ENCODE results near the gene DNAH8. TPM values are rescaled to one million over a fixed set of nuclear protein-coding genes. Genes with fewer than 3 reads are reported as not detected.

The DNAH8 gene
- total RNA-seq, 1 donor from 2014 or later = not detected

- DNase-seq (ENCODE audit: low read depth) (no peak), FAIRE-seq (no peak)
- H3K4me2 ChIP-seq (ENCODE audit: low read length) = no peak overlapping the region
- no peaks in the 10 kb centered on the region for H3K27me3 ChIP-seq (ENCODE audit: insufficient read depth, low read length)
- H3K36me3 Mint-ChIP-seq (ENCODE audit: low read depth, unreplicated experiment) = no peaks in the 10 kb centered on the region
- TF ChIP-seq, protein P1, sequence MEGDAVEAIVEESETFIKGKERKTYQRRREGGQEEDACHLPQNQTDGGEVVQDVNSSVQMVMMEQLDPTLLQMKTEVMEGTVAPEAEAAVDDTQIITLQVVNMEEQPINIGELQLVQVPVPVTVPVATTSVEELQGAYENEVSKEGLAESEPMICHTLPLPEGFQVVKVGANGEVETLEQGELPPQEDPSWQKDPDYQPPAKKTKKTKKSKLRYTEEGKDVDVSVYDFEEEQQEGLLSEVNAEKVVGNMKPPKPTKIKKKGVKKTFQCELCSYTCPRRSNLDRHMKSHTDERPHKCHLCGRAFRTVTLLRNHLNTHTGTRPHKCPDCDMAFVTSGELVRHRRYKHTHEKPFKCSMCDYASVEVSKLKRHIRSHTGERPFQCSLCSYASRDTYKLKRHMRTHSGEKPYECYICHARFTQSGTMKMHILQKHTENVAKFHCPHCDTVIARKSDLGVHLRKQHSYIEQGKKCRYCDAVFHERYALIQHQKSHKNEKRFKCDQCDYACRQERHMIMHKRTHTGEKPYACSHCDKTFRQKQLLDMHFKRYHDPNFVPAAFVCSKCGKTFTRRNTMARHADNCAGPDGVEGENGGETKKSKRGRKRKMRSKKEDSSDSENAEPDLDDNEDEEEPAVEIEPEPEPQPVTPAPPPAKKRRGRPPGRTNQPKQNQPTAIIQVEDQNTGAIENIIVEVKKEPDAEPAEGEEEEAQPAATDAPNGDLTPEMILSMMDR (IDR thresholded peaks at IDR 0.05; ENCODE audit: insufficient read depth, low read depth, low read length) = no peak
- TF ChIP-seq EZH2 (IDR thresholded peaks at IDR 0.05; ENCODE audit: insufficient read depth, low read length) = no peak
- H3K9me3 Mint-ChIP-seq (ENCODE audit: unreplicated experiment) = no peaks in the 10 kb centered on the region
- no peaks in the 10 kb centered on the region for H3K9me3 ChIP-seq (ENCODE audit: insufficient read depth, low read depth, low read length)
- no peak overlapping the region for H3K27ac ChIP-seq (ENCODE audit: low read depth, low read length)
- H3K4me1 Mint-ChIP-seq (ENCODE audit: low read depth, unreplicated experiment) = no peaks in the 10 kb centered on the region
- H2AFZ ChIP-seq (ENCODE audit: low read depth, low read length) = no peak overlapping the region
- H3K79me2 ChIP-seq (ENCODE audit: insufficient read depth, low read length) = no peaks in the 10 kb centered on the region
- H3K27ac Mint-ChIP-seq (ENCODE audit: unreplicated experiment) = no peak overlapping the region
- H3K36me3 ChIP-seq (ENCODE audit: insufficient read depth, low read length) = no peaks in the 10 kb centered on the region
- H3K27me3 Mint-ChIP-seq (ENCODE audit: low read depth, unreplicated experiment) = peaks cover 11% of the 10 kb centered on the region
- H4K20me1 ChIP-seq (ENCODE audit: insufficient read depth, low read length) = no peaks in the 10 kb centered on the region
- no peak overlapping the region for H3K4me3 ChIP-seq (ENCODE audit: insufficient read depth, low read depth, low read length)
- H3K4me1 ChIP-seq (ENCODE audit: insufficient read depth, low read length) = no peaks in the 10 kb centered on the region
- H3K9ac ChIP-seq (ENCODE audit: low read length) = no peak overlapping the region
- no peak overlapping the region for H3K4me3 Mint-ChIP-seq (ENCODE audit: unreplicated experiment)
These were observed 228.9 kb downstream of the DNAH8 start for GRCh38 chr6:38943964-38944363.

GRCh38 chr6:38944655-38945279 is 229.7 kb downstream of the DNAH8 start:
- H3K27me3 Mint-ChIP-seq (ENCODE audit: low read depth, unreplicated experiment) = peaks cover 11% of the 10 kb centered on the region
- FAIRE-seq (no peak), DNase-seq (ENCODE audit: low read depth) (no peak)
- no peak overlapping the region for H3K9ac ChIP-seq (ENCODE audit: low read length)
- H3K36me3 Mint-ChIP-seq (ENCODE audit: low read depth, unreplicated experiment) = no peaks in the 10 kb centered on the region
- H3K9me3 ChIP-seq (ENCODE audit: insufficient read depth, low read depth, low read length) = no peaks in the 10 kb centered on the region
- no peak for TF ChIP-seq EZH2 (IDR thresholded peaks at IDR 0.05; ENCODE audit: insufficient read depth, low read length)
- TF ChIP-seq, protein P1 (IDR thresholded peaks at IDR 0.05; ENCODE audit: insufficient read depth, low read depth, low read length) = no peak
- no peaks in the 10 kb centered on the region for H3K4me1 Mint-ChIP-seq (ENCODE audit: low read depth, unreplicated experiment)
- no peaks in the 10 kb centered on the region for H3K4me1 ChIP-seq (ENCODE audit: insufficient read depth, low read length)
- H3K27ac Mint-ChIP-seq (ENCODE audit: unreplicated experiment) = no peak overlapping the region
- no peaks in the 10 kb centered on the region for H3K27me3 ChIP-seq (ENCODE audit: insufficient read depth, low read length)
- H3K36me3 ChIP-seq (ENCODE audit: insufficient read depth, low read length) = no peaks in the 10 kb centered on the region
- no peaks in the 10 kb centered on the region for H3K9me3 Mint-ChIP-seq (ENCODE audit: unreplicated experiment)
- no peak overlapping the region for H3K4me3 Mint-ChIP-seq (ENCODE audit: unreplicated experiment)
- H3K79me2 ChIP-seq (ENCODE audit: insufficient read depth, low read length) = no peaks in the 10 kb centered on the region
- no peak overlapping the region for H3K4me3 ChIP-seq (ENCODE audit: insufficient read depth, low read depth, low read length)
- H3K4me2 ChIP-seq (ENCODE audit: low read length) = no peak overlapping the region
- no peak overlapping the region for H3K27ac ChIP-seq (ENCODE audit: low read depth, low read length)
- H2AFZ ChIP-seq (ENCODE audit: low read depth, low read length) = no peak overlapping the region
- H4K20me1 ChIP-seq (ENCODE audit: insufficient read depth, low read length) = no peaks in the 10 kb centered on the region

- DNase-seq (ENCODE audit: low read depth) = no peak
- no peak overlapping the region for H2AFZ ChIP-seq (ENCODE audit: low read depth, low read length)
- no peaks in the 10 kb centered on the region for H3K79me2 ChIP-seq (ENCODE audit: insufficient read depth, low read length)
- Mint-ChIP-seq H3K27ac (ENCODE audit: unreplicated experiment) (no peak overlapping the region), H3K27me3 (ENCODE audit: low read depth, unreplicated experiment) (no peaks in the 10 kb centered on the region), H3K36me3 (ENCODE audit: low read depth, unreplicated experiment) (no peaks in the 10 kb centered on the region), H3K4me3 (ENCODE audit: unreplicated experiment) (no peak overlapping the region), H3K9me3 (ENCODE audit: unreplicated experiment) (no peaks in the 10 kb centered on the region), H3K4me1 (ENCODE audit: low read depth, unreplicated experiment) (no peaks in the 10 kb centered on the region)
- no peak for FAIRE-seq
- H3K9ac ChIP-seq (ENCODE audit: low read length) = no peak overlapping the region
- H3K4me2 ChIP-seq (ENCODE audit: low read length) = no peak overlapping the region
- no peak for TF ChIP-seq EZH2 (IDR thresholded peaks at IDR 0.05; ENCODE audit: insufficient read depth, low read length)
- TF ChIP-seq, protein P1 (IDR thresholded peaks at IDR 0.05; ENCODE audit: insufficient read depth, low read depth, low read length) = no peak
- H3K4me1 ChIP-seq (ENCODE audit: insufficient read depth, low read length) = no peaks in the 10 kb centered on the region
- H3K27ac ChIP-seq (ENCODE audit: low read depth, low read length) = no peak overlapping the region
- H3K36me3 ChIP-seq (ENCODE audit: insufficient read depth, low read length) = no peaks in the 10 kb centered on the region
- no peaks in the 10 kb centered on the region for H3K27me3 ChIP-seq (ENCODE audit: insufficient read depth, low read length)
- H3K4me3 ChIP-seq (ENCODE audit: insufficient read depth, low read depth, low read length) = no peak overlapping the region
- no peaks in the 10 kb centered on the region for H4K20me1 ChIP-seq (ENCODE audit: insufficient read depth, low read length)
- no peaks in the 10 kb centered on the region for H3K9me3 ChIP-seq (ENCODE audit: insufficient read depth, low read depth, low read length)
These were observed 240.8 kb downstream of the DNAH8 start for GRCh38 chr6:38955861-38956260.
